Stimulated activated CD4-positive, alpha-beta T cell treated with anti-CD3 and anti-CD28 coated beads, TNF-alpha, amount 100 ng/mL, for 48 hours (primary cell): Measurements from ENCODE around the gene IER2.
"Not testable (repeated sequence)": the region's sequence is repeated elsewhere in the genome, so short reads cannot be mapped to it uniquely, and the experiment has no call there.

Source experiments
- DNase-seq, 3 donors: peaks; one replicate each; pipeline ENCODE4 v3.0.0-alpha.2; 2020; ENCODE audit warnings: low read depth in 3 of 3

IER2 gene

GRCh38 chr19:13163609-13164342 is 13.6 kb downstream of the IER2 start:
- DNase-seq: no peak

GRCh38 chr19:13164343-13165161 is 14.3 kb downstream of the IER2 start:
- no peak for DNase-seq

- no peak for DNase-seq
These were observed 15.2 kb downstream of the IER2 start for GRCh38 chr19:13165162-13165997.

GRCh38 chr19:13166151-13166550 is 15.9 kb downstream of the IER2 start:
- DNase-seq: not testable (repeated sequence)

- no peak for DNase-seq
These were observed 19.6 kb downstream of the IER2 start for GRCh38 chr19:13169769-13170168.

- no peak for DNase-seq
These were observed 20.9 kb downstream of the IER2 start for GRCh38 chr19:13171146-13171545.

- peak in 2 of 3 donors; percentile 76 to 77 for DNase-seq
These were observed 22.3 kb downstream of the IER2 start for GRCh38 chr19:13172346-13173138.

GRCh38 chr19:13173139-13173737 is 23.0 kb downstream of the IER2 start:
- no peak for DNase-seq

GRCh38 chr19:13176345-13176744 is 26.1 kb downstream of the IER2 start:
- DNase-seq: no peak

GRCh38 chr19:13177584-13177983 is 27.4 kb downstream of the IER2 start:
- not testable (repeated sequence) for DNase-seq

GRCh38 chr19:13178291-13178690 is 28.1 kb downstream of the IER2 start:
- not testable (repeated sequence) for DNase-seq

GRCh38 chr19:13181747-13182388 is 31.7 kb downstream of the IER2 start:
- no peak for DNase-seq

GRCh38 chr19:13184926-13185325 is 34.7 kb downstream of the IER2 start:
- DNase-seq: not testable (repeated sequence)

GRCh38 chr19:13185763-13186657 is 35.8 kb downstream of the IER2 start:
- not testable (repeated sequence) for DNase-seq

GRCh38 chr19:13186688-13187087 is 36.5 kb downstream of the IER2 start:
- not testable (repeated sequence) for DNase-seq

- no peak for DNase-seq
These were observed 37.2 kb downstream of the IER2 start for GRCh38 chr19:13187419-13187818.

- DNase-seq: no peak
These were observed 39.4 kb downstream of the IER2 start for GRCh38 chr19:13189600-13189999.

GRCh38 chr19:13190781-13191540 is 40.8 kb downstream of the IER2 start:
- DNase-seq: peak in 1 of 3 donors; percentile 50
